ENCODE measurements around the gene TAF12. TPM values are rescaled to one million over a fixed set of nuclear protein-coding genes. Genes with fewer than 3 reads are reported as not detected.
A peak's percentile ranks its signal among the peaks of the same experiment; 100 is the strongest.
"Not testable (repeated sequence)": the region's sequence is repeated elsewhere in the genome, so short reads cannot be mapped to it uniquely, and the experiment has no call there.

Gene TAF12
- polyA plus RNA-seq: 49.0 and 59.3 TPM in 2 replicates
- 22.6 TPM in 2 replicates for polyA minus RNA-seq

- Histone ChIP-seq H3K4me3 (ENCODE audit: low read length) (peak within 1 kb of the TSS; percentile 79), H3K9ac (ENCODE audit: low read length) (peak within 1 kb of the TSS; percentile 84), H3K27ac (ENCODE audit: low read length) (peak within 1 kb of the TSS; percentile 93), H3F3A (ENCODE audit: insufficient read depth, low read length, poor library complexity, severe bottlenecking) (peaks cover 8% of the 10 kb centered on the region), H4K20me1 (ENCODE audit: insufficient read depth) (no peaks in the 10 kb centered on the region), H3K4me2 (ENCODE audit: low read length) (peak within 1 kb of the TSS; percentile 81), H3K79me2 (replicated peaks; ENCODE audit: insufficient read depth, low read length) (peaks cover 6% of the 10 kb centered on the region), H3K36me3 (ENCODE audit: insufficient read depth, low read length) (no peaks in the 10 kb centered on the region), H2AFZ (ENCODE audit: low read depth, low read length) (peak within 1 kb of the TSS; percentile 92), H3K9me3 (ENCODE audit: low read length) (no peaks in the 10 kb centered on the region), H3K9me2 (ENCODE audit: insufficient read depth, low read length) (no peaks in the 10 kb centered on the region), H3K27me3 (ENCODE audit: insufficient read depth, low read depth, low read length) (no peaks in the 10 kb centered on the region)
- TF ChIP-seq TAF1 (IDR thresholded peaks at IDR 0.05; ENCODE audit: low read depth): peak; percentile 91
- TF ChIP-seq EZH2 (IDR thresholded peaks at IDR 0.05; ENCODE audit: borderline replicate concordance, insufficient read depth, low read length, poor library complexity, severe bottlenecking): no peak
- peak; percentile 57 for TF ChIP-seq SMC3 (conservative IDR thresholded peaks at IDR 0.05; ENCODE audit: poor library complexity)
- peak; percentile 87 for TF ChIP-seq EP300 (conservative IDR thresholded peaks at IDR 0.05; ENCODE audit: poor library complexity, severe bottlenecking)
- peak; percentile 88 for TF ChIP-seq REST (IDR thresholded peaks at IDR 0.05; ENCODE audit: borderline replicate concordance)
- peak; percentile 68 for TF ChIP-seq RAD21 (conservative IDR thresholded peaks at IDR 0.05)
- TF ChIP-seq MXI1 (conservative IDR thresholded peaks at IDR 0.05; ENCODE audit: poor library complexity, severe bottlenecking): peak; percentile 92
- peak; percentile 95 for TF ChIP-seq POLR2AphosphoS5 (IDR thresholded peaks at IDR 0.05)
- TF ChIP-seq CTCF (IDR thresholded peaks at IDR 0.05; ENCODE audit: poor library complexity, severe bottlenecking): peak; percentile 69
Observed at GRCh38 chr1:28642847-28643635, at the start of gene TAF12. TAF12 (minus strand) TSS chr1:28643067; CDS start chr1:28622081, 20,986 bp downstream.

- not testable (repeated sequence) for H3K9me3 ChIP-seq (ENCODE audit: low read length); H3K4me3 ChIP-seq (ENCODE audit: low read length); H2AFZ ChIP-seq (ENCODE audit: low read depth, low read length); H3K27me3 ChIP-seq (ENCODE audit: insufficient read depth, low read depth, low read length); H3K36me3 ChIP-seq (ENCODE audit: insufficient read depth, low read length); H3K9ac ChIP-seq (ENCODE audit: low read length); H3K79me2 ChIP-seq (replicated peaks; ENCODE audit: insufficient read depth, low read length); H4K20me1 ChIP-seq (ENCODE audit: insufficient read depth); H3K9me2 ChIP-seq (ENCODE audit: insufficient read depth, low read length); H3K27ac ChIP-seq (ENCODE audit: low read length); H3F3A ChIP-seq (ENCODE audit: insufficient read depth, low read length, poor library complexity, severe bottlenecking); H3K4me2 ChIP-seq (ENCODE audit: low read length)
Observed at GRCh38 chr1:28691627-28692026, 48.8 kb upstream of the TAF12 start.

Measured in neural cell (in vitro differentiated cells).